ENCODE results near the gene KRTAP12-1. TPM values are rescaled to one million over a fixed set of nuclear protein-coding genes. Genes with fewer than 3 reads are reported as not detected.
A peak's percentile ranks its signal among the peaks of the same experiment; 100 is the strongest.

The KRTAP12-1 gene
- total and polyA plus RNA-seq, 2 of the 8 experiments (the other 6 are each of a cell fraction or from before 2014, with no cell fraction given): 0.50 to 0.73 TPM

DNA sequence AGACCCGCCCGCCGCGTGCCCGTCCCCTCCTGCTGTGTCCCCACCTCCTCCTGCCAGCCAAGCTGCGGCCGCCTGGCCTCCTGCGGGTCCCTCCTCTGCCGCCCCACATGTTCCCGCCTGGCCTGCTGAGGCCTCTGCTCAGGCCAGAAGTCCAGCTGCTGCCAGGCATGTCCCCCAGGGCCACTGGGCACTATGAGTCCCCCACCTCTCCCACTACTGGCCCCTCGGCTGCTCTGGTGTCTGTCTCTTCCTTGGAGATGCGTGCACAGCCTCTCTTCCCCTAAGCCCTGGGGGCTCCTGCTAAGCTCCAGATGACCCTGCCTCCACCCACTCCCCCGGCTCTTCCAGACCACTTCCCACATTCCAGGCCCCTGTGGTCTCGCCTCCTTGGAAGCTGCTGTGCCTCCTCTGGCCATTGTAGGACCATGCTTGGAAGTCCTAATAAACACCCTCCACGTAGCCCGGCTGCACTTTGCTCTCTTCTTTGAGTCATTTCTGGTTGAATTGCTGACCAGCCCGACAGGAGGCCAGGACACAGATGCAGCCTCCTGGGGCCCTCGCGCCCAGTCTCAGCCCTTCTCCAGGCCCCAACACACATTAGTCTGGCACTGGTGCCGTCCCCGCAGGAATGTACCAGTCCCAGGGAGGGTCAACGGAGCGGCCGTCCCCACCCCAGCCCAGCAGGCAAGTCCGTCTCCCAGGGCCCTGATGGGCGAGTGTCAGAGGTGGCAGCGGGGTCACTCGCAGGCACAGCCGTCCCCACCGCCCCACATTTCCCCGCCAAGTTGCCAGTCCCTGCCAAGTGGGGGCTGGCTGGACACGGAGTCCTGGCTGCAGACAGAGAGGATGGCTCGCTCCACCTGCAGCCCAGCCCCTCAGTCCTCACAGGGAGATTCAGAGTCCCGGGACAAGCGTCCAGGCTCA, 16.1 kb upstream of the KRTAP12-1 start:
- no peaks in the 10 kb centered on the region for H3K36me3 ChIP-seq (ENCODE audit: control insufficient read depth in 2 of 4, insufficient read depth in 4 of 4, low read length in 3 of 4)
- peak overlapping the region; percentile 95 for H3K18ac ChIP-seq (ENCODE audit: extremely low read depth, low read length)
- CTCF ChIA-PET (ENCODE audit: partially characterized antibody): interaction anchor here (0.8 to 3.8 kb wide), 16 partner anchors 10 to 179 kb away, joined by 3 to 15 read pairs (median 4); partner anchors contain the start of genes KRTAP10-6 and TSPEAR
- peaks cover 3 to 46% (median 29%) of the 10 kb centered on the region in 4 experiments for H3K4me1 ChIP-seq (replicated peaks in 1 of 4; ENCODE audit: control insufficient read depth in 3 of 4, insufficient read depth in 4 of 4, low read length in 3 of 4)
- H4K91ac ChIP-seq (replicated peaks; ENCODE audit: insufficient read length, low read length): peak overlapping the region; percentile 59
- H3K56ac ChIP-seq (replicated peaks; ENCODE audit: insufficient read length, low read depth, low read length): peak overlapping the region; percentile 40
- no peak overlapping the region for H2BK120ac ChIP-seq (replicated peaks; ENCODE audit: low read depth, low read length)
- no peaks in the 10 kb centered on the region for H3K23me2 ChIP-seq (ENCODE audit: low read depth, low read length)
- peaks cover 0 to 2% of the 10 kb centered on the region in 2 experiments for H4K20me1 ChIP-seq (replicated peaks in 1 of 2; ENCODE audit: control insufficient read depth in 1 of 2, insufficient read depth in 2 of 2, low read length in 2 of 2)
- peak overlapping the region; percentile 61; the same call in 1 of the 2 replicates for H2BK20ac ChIP-seq (ENCODE audit: low read length)
- H4K5ac ChIP-seq (ENCODE audit: insufficient read length, low read depth, low read length): peak overlapping the region; percentile 5
- no peak overlapping the region for H3K14ac ChIP-seq (ENCODE audit: insufficient read length)
- peak overlapping the region; percentile 80; the same call in 1 of the 2 replicates for H2BK12ac ChIP-seq (ENCODE audit: low read depth, low read length)
- H2AFZ ChIP-seq (ENCODE audit: low read length): no peak overlapping the region
- FAIRE-seq: no peak
- no peak for DNase-seq (ENCODE audit: low read depth in 1 of 2, low spot score in 2 of 2)
- H3K4ac ChIP-seq (replicated peaks; ENCODE audit: insufficient read length, low read depth, low read length): no peak overlapping the region
- no peaks in the 10 kb centered on the region; a peak in 2 of 7 replicates for H3K27me3 ChIP-seq (replicated peaks in 1 of 4; ENCODE audit: control insufficient read depth in 3 of 4, extremely low read depth in 1 of 4, insufficient read depth in 3 of 4, low read length in 3 of 4)
- no peak overlapping the region for H3K9ac ChIP-seq (replicated peaks in 1 of 4; ENCODE audit: extremely low read depth in 1 of 4, low read depth in 3 of 4, low read length in 3 of 4)
- POLR2A ChIA-PET (ENCODE audit: partially characterized antibody): interaction anchor here (0.7 to 1.3 kb wide), 7 partner anchors 9 to 119 kb away, joined by 3 to 5 read pairs (median 3); no protein-coding TSS in a partner anchor
- peak overlapping the region; percentile 26; the same call in 1 of the 2 replicates for H3K27ac ChIP-seq (ENCODE audit: low read depth, low read length)
- no peaks in the 10 kb centered on the region for H3K79me2 ChIP-seq (ENCODE audit: control insufficient read depth in 1 of 2, insufficient read depth in 2 of 2, low read length in 2 of 2)
- H3K4me3 ChIP-seq (ENCODE audit: extremely low read depth in 1 of 4, insufficient read depth in 2 of 4, low read depth in 3 of 4, low read length in 4 of 4): no peak overlapping the region
- no peaks in the 10 kb centered on the region for H3K9me3 ChIP-seq (ENCODE audit: insufficient read depth in 2 of 2, low read depth in 1 of 2, low read length in 1 of 2)
- peak overlapping the region; percentile 35; the same call in 1 of the 2 replicates for H4K8ac ChIP-seq (ENCODE audit: extremely low read depth, insufficient read depth, low read length)
- WGBS, 2 experiments (ENCODE audit: extremely low coverage in 1 of 2, insufficient coverage in 1 of 2, insufficient read length in 1 of 2, insufficient replicate concordance in 2 of 2, low coverage in 1 of 2, low lambda C conversion rate in 2 of 2, missing lambda C conversion rate in 1 of 2): 66% methylated on average over 30 of the region's 35 CpGs; no CpG with 5 or more reads in 1 of the 2 experiments
- peak overlapping the region; percentile 2 to 21; a peak in 2 of 4 replicates for H3K4me2 ChIP-seq (ENCODE audit: insufficient read depth in 1 of 2, low read depth in 2 of 2, low read length in 2 of 2)
- peak overlapping the region; percentile 88; the same call in 1 of the 2 replicates for H2BK15ac ChIP-seq (ENCODE audit: low read length)
- peaks cover 3% of the 10 kb centered on the region; the same call in 1 of the 2 replicates for H3K79me1 ChIP-seq (ENCODE audit: low read depth, low read length)
- 0 out of 2 replicates have a peak overlapping the region, but pooled peaks have one; percentile 61 for H2AK5ac ChIP-seq (ENCODE audit: low read depth, low read length)
- H3K23ac ChIP-seq (ENCODE audit: insufficient read length): no peak overlapping the region
- peak overlapping the region; percentile 71; the same call in 1 of the 2 replicates for H2BK5ac ChIP-seq (ENCODE audit: low read depth, low read length)
- TF ChIP-seq RBBP5 (IDR thresholded peaks at IDR 0.05; ENCODE audit: borderline replicate concordance, low read depth, low read length): no peak
- TF ChIP-seq CREB1 (IDR thresholded peaks at IDR 0.05): no peak
- TF ChIP-seq GABPA (IDR thresholded peaks at IDR 0.05; ENCODE audit: borderline replicate concordance, insufficient read depth, low read length): no peak
- no peak for TF ChIP-seq HDAC6 (IDR thresholded peaks at IDR 0.05; ENCODE audit: low read depth, low read length)
- TF ChIP-seq CBX8 (IDR thresholded peaks at IDR 0.05; ENCODE audit: borderline replicate concordance, low read depth, low read length): no peak
- peak; percentile 28; the same call in 1 of the 2 replicates for TF ChIP-seq E2F6 (IDR thresholded peaks at IDR 0.05)
- TF ChIP-seq EGR1 (IDR thresholded peaks at IDR 0.05; ENCODE audit: borderline replicate concordance, low read depth, low read length): peak; percentile 49; the same call in 1 of the 2 replicates
- TF ChIP-seq TEAD4 (IDR thresholded peaks at IDR 0.05; ENCODE audit: low read depth, low read length): peak; percentile 86
- TF ChIP-seq RAD21 (IDR thresholded peaks at IDR 0.05 in 1 of 2, conservative IDR thresholded peaks at IDR 0.05 in 1 of 2; ENCODE audit: low read depth in 2 of 2, low read length in 2 of 2): 0 out of 4 replicates have a peak, but pooled peaks of 1 of the 2 experiments have one; percentile 4

Data from H1 (cell line).